ENCODE results near the gene SPA17. TPM values are rescaled to one million over a fixed set of nuclear protein-coding genes. Genes with fewer than 3 reads are reported as not detected.

Gene SPA17
- total and polyA plus RNA-seq, 2 experiments from 2014 or later, result 9.3 to 13.2 TPM

GRCh38 chr11:124672536-124673215, 1.0 kb upstream of the SPA17 start:
- Histone ChIP-seq H3K4me1 (ENCODE audit: low read depth) (peaks cover 4% of the 10 kb centered on the region), H3K27ac (no peak overlapping the region)
- TF ChIP-seq, protein P1, sequence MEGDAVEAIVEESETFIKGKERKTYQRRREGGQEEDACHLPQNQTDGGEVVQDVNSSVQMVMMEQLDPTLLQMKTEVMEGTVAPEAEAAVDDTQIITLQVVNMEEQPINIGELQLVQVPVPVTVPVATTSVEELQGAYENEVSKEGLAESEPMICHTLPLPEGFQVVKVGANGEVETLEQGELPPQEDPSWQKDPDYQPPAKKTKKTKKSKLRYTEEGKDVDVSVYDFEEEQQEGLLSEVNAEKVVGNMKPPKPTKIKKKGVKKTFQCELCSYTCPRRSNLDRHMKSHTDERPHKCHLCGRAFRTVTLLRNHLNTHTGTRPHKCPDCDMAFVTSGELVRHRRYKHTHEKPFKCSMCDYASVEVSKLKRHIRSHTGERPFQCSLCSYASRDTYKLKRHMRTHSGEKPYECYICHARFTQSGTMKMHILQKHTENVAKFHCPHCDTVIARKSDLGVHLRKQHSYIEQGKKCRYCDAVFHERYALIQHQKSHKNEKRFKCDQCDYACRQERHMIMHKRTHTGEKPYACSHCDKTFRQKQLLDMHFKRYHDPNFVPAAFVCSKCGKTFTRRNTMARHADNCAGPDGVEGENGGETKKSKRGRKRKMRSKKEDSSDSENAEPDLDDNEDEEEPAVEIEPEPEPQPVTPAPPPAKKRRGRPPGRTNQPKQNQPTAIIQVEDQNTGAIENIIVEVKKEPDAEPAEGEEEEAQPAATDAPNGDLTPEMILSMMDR (IDR thresholded peaks at IDR 0.05; ENCODE audit: low read depth, low read length), result no peak

DNA sequence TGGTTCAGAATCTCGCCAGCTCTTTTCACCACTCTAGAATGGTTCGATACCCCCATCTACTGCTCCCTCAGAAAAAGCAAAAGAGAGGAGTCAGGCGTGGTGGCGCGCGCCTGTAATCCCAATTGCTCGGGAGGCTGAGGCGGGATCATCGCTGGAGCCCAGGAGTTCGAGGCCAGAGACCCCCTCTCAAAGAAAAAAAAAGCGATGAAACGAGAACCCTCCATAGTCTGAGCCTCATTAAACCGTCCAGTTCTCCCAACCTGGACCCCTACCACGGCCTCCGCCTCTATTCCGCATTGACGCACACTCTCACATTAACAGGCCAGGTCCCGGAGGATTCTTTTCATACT, 439 bp downstream of the SPA17 start:
- Histone ChIP-seq H3K27me3 (peaks cover 32% of the 10 kb centered on the region), H3K4me3 (peak overlapping the region; percentile 70), H3K36me3 (no peaks in the 10 kb centered on the region), H3K9me3 (ENCODE audit: low read depth) (no peaks in the 10 kb centered on the region), H3K27ac (no peak overlapping the region), H3K4me1 (ENCODE audit: low read depth) (peaks cover 4% of the 10 kb centered on the region)
- DNase-seq (ENCODE audit: low read depth in 1 of 2, low spot score in 1 of 2), result no peak
- TF ChIP-seq, protein P1 (IDR thresholded peaks at IDR 0.05; ENCODE audit: low read depth, low read length), result no peak

More at GRCh38 chr11:124672536-124673215, 1.0 kb upstream of the SPA17 start:
- Histone ChIP-seq H3K36me3 (no peaks in the 10 kb centered on the region), H3K9me3 (ENCODE audit: low read depth) (no peaks in the 10 kb centered on the region), H3K4me3 (peak overlapping the region; percentile 70), H3K27me3 (peaks cover 41% of the 10 kb centered on the region)
- no peak for DNase-seq (ENCODE audit: low read depth in 1 of 2, low spot score in 1 of 2)

- TF ChIP-seq, protein P1 (IDR thresholded peaks at IDR 0.05; ENCODE audit: low read depth, low read length), result no peak
Observed at GRCh38 chr11:124674571-124674970, 867 bp downstream of the SPA17 start.

GRCh38 chr11:124676386-124676785, 2.7 kb downstream of the SPA17 start:
- Histone ChIP-seq H3K4me1 (ENCODE audit: low read depth) (peaks cover 4% of the 10 kb centered on the region), H3K36me3 (no peaks in the 10 kb centered on the region), H3K27ac (no peak overlapping the region), H3K4me3 (no peak overlapping the region), H3K9me3 (ENCODE audit: low read depth) (no peaks in the 10 kb centered on the region), H3K27me3 (peaks cover 10% of the 10 kb centered on the region)
- peak in 1 of 2 donors; percentile 88 for DNase-seq (ENCODE audit: low read depth in 1 of 2, low spot score in 1 of 2)
- TF ChIP-seq, protein P1 (IDR thresholded peaks at IDR 0.05; ENCODE audit: low read depth, low read length), result no peak

More at GRCh38 chr11:124674571-124674970, 867 bp downstream of the SPA17 start:
- H3K4me1 ChIP-seq (ENCODE audit: low read depth), result peaks cover 4% of the 10 kb centered on the region
- H3K4me3 ChIP-seq, result peak overlapping the region; percentile 70
- no peaks in the 10 kb centered on the region for H3K36me3 ChIP-seq
- no peaks in the 10 kb centered on the region for H3K9me3 ChIP-seq (ENCODE audit: low read depth)
- peaks cover 28% of the 10 kb centered on the region for H3K27me3 ChIP-seq
- no peak for DNase-seq (ENCODE audit: low read depth in 1 of 2, low spot score in 1 of 2)
- no peak overlapping the region for H3K27ac ChIP-seq

- H3K36me3 ChIP-seq, result no peaks in the 10 kb centered on the region
- DNase-seq (ENCODE audit: low read depth in 1 of 2, low spot score in 1 of 2), result no peak
- H3K4me3 ChIP-seq, result no peak overlapping the region
- peaks cover 2% of the 10 kb centered on the region for H3K27me3 ChIP-seq
- TF ChIP-seq, protein P1 (IDR thresholded peaks at IDR 0.05; ENCODE audit: low read depth, low read length), result no peak
- H3K9me3 ChIP-seq (ENCODE audit: low read depth), result no peaks in the 10 kb centered on the region
- no peaks in the 10 kb centered on the region for H3K4me1 ChIP-seq (ENCODE audit: low read depth)
- no peak overlapping the region for H3K27ac ChIP-seq
Observed at GRCh38 chr11:124678416-124678815, 4.7 kb downstream of the SPA17 start.

Data from cardiac muscle cell (in vitro differentiated cells and primary cell).